NCI-H446 treated with DMSO at 0.1 percent for 48 hours (cell line): Measurements from ENCODE around the gene RAD51B.
"Not testable (repeated sequence)": the region's sequence is repeated elsewhere in the genome, so short reads cannot be mapped to it uniquely, and the experiment has no call there.

ENCODE experiments used
- DNase-seq: peaks from one replicate; lab custom pipeline; 2025; lab: John Stamatoyannopoulos, UW

Gene RAD51B

DNA sequence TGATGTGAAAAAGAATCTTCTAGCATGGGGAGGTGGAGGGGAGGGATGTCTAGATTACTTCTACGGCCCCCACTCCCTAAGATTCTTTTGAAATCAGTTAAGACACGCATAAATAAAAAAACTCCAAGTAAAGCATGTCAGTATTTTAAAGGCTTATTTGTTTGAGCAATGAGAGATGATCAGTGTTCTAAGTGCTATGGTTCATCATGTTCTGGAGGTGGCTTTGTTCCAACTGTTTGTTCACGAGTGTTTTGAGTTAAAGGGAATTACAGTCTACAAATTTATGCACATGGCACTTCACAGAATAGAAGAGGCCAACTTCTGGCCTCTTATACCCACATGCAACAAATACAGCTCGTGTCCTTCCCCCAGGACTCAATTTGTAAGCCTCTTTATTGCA, 394.9 kb downstream of the RAD51B start:
- no peak for DNase-seq

GRCh38 chr14:68215629-68216028, 396.1 kb downstream of the RAD51B start:
- DNase-seq, result no peak

GRCh38 chr14:68216079-68216478, 396.5 kb downstream of the RAD51B start:
- DNase-seq, result no peak

DNA sequence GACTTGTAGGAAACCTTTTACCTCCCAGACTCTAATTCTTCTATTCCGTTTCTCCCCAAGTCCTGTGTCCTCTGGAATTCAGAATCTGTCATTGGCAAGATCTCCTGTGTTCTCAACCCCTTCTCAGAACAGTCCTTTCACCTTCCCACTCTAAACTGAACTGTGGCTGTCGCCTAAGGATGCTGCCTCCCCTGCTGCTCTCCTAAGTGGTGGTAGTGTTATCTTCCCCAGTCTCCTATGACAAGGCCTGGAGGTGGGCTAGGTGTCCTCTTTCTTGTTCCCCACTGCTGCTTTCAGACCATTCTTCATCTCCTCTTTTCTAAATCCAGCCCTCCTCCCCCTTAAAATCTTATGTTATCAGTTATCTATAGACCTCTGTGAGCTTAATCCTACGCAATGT, 397.4 kb downstream of the RAD51B start:
- DNase-seq, result no peak

DNA sequence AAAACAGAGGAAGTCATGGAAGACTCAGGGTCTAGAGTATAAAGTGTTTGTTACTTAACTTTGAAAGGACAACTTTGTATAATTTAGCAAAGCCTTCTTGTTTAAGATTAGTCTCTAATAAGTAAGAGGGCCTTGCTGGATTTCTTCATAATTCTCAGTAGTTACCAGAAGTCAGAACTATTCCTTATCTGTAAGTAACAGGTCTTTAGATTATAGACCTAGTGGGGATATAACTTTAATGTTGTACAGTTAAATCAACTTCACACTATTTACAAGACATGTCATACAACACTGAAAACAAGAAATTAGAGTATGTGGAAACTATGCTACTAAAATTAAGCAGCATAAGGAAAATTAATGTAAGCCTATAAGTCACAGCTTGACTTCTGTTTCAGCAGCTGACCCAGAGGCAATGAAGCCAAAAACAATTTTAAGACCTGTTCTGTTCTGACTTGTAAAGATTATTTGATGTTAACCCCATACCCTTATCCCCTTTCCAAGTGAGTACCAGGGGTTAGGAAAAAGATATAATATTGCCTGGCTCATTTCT, 398.3 kb downstream of the RAD51B start:
- no peak for DNase-seq

GRCh38 chr14:68219407-68219806, 399.8 kb downstream of the RAD51B start:
- DNase-seq, result no peak

GRCh38 chr14:68221046-68221445, 401.5 kb downstream of the RAD51B start:
- DNase-seq, result not testable (repeated sequence)

GRCh38 chr14:68222154-68222553, 402.6 kb downstream of the RAD51B start:
- DNase-seq, result no peak

- no peak for DNase-seq
These were observed 403.1 kb downstream of the RAD51B start for GRCh38 chr14:68222726-68223125.

DNA sequence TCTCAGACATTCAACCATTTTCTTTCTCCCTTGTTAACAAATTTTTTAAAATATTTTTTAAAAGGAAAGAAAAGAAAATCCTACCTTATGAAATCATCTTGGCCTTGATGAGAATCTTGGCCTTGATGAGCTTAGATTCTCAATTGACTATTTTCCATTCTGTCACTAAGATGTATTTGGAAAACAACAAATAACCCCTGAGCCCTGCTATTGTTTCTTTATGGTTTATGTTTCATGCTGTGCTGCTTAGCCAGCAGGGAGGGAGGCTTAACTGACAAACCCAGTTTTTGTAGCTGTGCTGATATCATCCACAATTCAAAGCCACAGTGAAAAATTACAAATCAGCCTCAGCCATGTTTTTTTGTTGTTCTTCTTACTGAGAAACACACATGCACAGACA, 404.1 kb downstream of the RAD51B start:
- DNase-seq, result no peak

DNA sequence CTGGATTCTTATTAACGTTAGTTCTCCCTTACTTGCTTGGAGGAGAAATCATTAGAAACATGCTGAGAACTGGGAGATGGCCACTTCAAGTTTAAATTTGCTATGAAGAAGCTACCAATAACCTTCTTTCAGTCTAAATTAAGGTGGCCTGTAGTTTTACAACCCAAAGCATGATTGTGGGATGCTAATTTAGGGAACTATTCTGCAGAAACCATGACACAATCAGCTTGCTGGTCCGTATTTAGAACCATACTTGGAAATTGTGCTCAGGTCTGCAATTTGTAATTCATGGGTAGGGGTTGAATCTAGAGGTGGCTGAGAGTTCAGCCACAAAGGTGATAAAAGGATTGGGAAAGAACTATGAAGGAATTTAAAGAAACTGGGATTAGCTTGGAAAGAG, 405.7 kb downstream of the RAD51B start:
- no peak for DNase-seq

- no peak for DNase-seq
These were observed 406.9 kb downstream of the RAD51B start for GRCh38 chr14:68226523-68226922.

- DNase-seq, result no peak
These were observed 409.1 kb downstream of the RAD51B start for GRCh38 chr14:68228656-68229055.

- no peak for DNase-seq
These were observed 410.0 kb downstream of the RAD51B start for GRCh38 chr14:68229423-68230100.

GRCh38 chr14:68230202-68230949, 410.8 kb downstream of the RAD51B start:
- no peak for DNase-seq

- no peak for DNase-seq
These were observed 411.6 kb downstream of the RAD51B start for GRCh38 chr14:68230950-68231717.

DNA sequence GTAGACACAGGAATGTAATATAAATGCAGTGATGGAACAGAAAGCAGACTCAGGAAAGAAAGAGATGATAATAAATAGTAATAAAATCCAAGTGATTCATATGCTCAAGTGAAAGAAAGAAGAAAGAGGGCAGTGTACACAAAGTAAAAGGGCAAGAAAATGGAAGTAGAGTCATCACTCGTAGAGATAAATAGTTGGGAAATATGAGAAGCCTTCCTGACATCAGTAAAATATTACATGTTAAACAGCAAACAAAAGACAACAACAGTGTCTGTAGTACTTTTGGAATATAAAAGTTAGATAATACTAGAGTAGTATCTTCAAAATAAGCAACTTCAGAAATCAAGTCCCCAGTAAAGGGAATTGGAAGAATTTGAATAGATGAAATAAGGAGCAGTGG, 412.3 kb downstream of the RAD51B start:
- no peak for DNase-seq

DNA sequence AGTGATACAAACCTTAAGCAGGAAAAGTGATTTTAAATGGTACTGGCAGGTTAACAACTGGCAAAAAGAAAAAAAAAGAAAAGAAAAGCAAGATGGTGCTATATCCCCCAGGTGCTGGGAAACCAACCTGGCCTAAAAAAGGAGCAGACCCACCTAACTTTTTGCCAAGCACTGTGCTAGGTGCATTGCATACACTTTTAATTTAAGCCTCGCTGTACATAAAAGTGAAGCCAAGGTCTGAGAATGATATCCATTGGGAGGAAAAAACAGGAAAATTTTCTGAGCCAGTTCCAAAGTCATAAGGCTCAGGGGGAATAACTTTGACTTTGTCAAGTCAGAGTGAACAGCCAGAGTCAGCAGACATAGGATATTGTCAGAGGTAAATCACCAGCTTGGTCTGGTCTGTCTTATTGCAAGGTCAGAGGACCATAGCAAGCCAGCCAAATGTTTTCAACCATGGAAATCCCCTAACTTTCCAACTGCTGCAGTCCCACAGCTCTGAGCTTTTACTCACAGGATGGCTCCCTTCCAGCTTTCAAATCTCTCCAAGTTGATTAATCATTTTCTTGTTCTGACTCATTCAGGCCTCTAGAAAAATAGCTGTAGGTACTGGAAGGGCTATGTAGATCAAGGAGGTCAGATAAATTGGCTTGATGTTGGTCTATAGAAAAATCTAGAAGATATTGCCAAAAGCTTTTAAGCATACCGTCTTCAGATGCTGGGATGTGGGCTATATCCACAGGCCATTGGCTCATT, 412.9 kb downstream of the RAD51B start:
- DNase-seq, result peak; percentile 81

DNA sequence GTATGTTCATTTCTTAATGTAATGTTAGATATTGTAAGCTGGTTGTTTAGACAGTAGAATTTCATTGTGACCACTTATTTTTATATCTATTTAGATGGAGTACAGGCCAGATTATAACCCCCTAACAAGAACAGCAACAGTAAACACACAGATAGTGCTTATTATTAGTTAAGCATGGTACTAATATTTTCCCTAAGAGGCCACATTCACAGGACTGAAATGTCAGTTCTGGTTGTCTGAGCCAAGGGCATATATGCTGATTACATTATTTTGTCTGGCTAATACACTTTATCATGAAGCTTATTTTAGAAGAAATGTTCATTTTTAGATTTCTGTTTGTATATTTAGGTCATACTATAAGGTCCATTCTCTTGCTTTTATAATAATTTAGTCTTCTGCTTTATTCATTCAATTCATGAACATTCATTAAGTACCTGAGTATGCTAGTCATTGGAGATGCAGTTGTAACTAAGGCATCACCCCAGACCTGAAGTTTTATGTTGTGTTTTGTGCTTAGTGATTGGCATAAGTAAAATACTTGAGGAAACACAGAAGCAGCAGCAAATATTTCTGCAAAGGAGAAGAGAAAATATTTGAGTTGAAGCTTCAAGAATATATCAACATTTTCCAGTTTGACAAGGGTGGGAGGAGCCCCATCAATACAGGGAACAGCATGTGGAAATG, 413.7 kb downstream of the RAD51B start:
- DNase-seq, result no peak

DNA sequence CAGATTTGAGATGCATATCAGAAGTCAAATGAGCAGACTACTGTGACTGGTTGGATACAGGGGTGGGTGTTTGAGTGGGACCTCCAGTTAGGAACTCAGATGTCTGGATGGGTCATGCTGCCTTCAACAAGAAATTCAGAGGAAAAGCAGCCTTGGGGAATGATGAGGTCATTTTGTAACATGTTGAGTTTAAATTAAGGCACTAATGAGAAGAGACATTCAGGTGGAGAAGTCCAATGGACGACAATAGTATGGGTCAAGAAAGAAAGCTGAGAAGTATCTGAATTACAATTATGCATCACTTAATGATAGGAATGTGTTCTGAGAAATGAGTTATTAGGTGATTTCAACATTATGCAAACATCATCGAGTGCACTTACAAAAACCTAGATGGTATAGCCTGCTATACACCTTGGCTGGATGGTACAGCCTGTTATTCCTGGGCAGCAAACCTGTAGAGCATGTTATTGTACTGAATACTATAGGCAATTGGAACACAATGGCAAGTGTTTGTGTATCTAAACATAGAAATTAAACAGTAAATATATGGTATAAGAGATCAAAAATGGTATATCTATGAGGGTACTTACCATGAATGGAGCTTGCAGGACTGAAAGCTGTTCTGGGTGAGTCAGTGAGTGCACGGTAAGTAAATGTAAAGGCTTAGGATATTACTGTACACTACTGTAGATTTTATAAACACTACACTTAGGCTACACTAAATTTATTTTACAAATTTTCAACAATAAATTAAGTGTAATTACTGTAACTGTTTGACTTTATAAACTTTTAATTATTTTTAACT, 414.7 kb downstream of the RAD51B start:
- DNase-seq, result no peak
